ENCODE data around the gene UBXN4.
"Not testable (repeated sequence)": the region's sequence is repeated elsewhere in the genome, so short reads cannot be mapped to it uniquely, and the experiment has no call there.

Gene UBXN4

DNA sequence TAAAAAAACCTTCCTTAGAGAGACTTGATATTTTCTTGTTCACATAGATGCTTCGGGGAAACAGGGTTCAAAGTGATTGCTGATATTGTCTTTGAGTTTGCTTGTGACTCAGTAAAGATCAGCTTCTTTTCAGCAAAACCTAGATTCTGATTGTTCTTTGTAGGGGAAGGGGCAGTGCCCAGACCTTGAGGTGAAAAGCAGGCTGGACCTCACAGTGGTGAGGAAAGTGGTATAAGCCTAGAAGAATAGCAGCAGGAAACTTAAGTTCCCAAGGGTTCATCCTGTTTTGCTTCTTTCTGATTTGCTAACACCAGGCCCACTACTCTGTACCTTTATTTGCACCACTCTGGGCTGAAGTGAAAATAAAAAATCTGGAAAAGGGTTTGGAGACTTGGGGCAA lies 20.9 kb downstream of the UBXN4 start:
- no peak for DNase-seq (ENCODE audit: low read depth in 1 of 2, low spot score in 1 of 2)

DNA sequence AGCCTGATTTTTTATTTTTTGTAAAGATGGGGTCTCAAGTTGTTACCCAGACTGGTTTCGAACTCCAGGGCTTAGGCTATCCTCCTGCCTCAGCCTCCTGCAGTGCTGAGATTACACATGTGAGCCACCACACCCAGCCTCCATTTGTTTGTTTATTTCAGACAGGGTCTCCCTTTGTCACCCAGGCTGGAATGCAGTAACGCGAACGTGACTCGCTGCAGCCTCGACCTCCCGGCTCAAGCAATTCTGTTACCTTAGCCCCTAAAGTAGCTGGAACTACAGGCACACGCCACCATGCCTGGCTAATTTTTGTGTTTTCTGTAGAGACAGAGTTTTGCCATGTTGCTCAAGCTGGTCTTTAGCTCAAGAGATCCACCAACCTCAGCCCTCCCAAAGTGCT lies 27.2 kb downstream of the UBXN4 start:
- no peak for DNase-seq (ENCODE audit: low read depth in 1 of 2, low spot score in 1 of 2)

- no peak for DNase-seq (ENCODE audit: low read depth in 1 of 2, low spot score in 1 of 2)
These were observed 31.7 kb downstream of the UBXN4 start for GRCh38 chr2:135773319-135773718.

DNA sequence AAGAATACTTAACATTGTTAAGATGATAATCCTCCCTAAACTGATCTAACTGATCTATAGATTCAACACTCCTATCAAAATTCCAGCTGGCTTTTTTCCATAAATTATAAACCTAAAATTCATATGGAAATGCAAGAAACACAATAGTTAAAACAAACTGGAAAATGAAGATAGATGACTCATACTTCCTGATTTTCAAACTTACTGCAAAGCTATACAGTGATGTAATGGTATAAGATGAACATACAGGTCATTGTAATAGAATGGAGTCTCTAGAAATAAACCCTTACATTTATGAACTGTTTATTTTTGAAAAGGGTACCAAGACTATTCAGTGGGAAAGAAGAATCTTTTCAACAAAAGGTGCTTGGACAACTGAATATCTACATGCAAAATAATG lies 32.3 kb downstream of the UBXN4 start:
- DNase-seq (ENCODE audit: low read depth in 1 of 2, low spot score in 1 of 2): no peak

DNA sequence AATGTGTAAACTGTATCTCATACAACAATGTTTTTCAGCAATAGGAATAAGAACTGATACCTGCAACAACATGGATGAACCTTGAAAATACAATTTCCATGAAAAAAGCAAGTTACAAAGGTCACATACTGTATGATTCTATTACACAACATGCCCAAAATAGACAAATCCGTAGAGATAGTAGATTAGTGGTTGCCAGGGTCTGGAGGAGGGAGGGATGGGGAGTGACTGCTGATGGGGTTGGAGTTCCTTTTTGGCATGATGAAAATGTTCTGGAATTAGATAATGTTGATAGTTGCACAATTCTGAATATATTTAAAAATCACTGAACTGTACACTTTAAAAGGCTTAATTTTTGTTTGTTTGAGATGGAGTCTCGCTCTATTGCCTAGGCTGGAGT lies 33.8 kb downstream of the UBXN4 start:
- no peak for DNase-seq (ENCODE audit: low read depth in 1 of 2, low spot score in 1 of 2)

DNA sequence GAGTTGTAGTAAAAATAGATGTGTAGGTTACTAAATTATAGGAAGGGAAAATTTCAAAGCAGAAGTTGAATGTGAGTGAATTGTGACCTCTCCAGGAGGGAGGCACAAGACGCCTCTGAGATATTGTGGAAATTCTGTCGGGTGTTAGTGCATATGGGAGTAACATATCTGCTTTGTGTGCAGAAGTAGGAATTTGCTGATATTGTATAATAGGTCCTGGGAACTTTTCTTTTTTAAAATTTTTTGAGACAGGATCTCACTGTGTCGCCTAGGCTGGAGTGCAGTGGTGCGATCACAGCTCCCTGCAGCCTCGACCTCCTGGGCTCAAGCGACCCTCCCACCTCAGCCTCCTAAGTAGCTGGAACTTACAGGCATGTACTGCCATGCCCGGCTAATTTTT lies 34.7 kb downstream of the UBXN4 start:
- DNase-seq (ENCODE audit: low read depth in 1 of 2, low spot score in 1 of 2): no peak

- DNase-seq (ENCODE audit: low read depth in 1 of 2, low spot score in 1 of 2): no peak
These were observed 40.6 kb downstream of the UBXN4 start for GRCh38 chr2:135782231-135782630.

DNA sequence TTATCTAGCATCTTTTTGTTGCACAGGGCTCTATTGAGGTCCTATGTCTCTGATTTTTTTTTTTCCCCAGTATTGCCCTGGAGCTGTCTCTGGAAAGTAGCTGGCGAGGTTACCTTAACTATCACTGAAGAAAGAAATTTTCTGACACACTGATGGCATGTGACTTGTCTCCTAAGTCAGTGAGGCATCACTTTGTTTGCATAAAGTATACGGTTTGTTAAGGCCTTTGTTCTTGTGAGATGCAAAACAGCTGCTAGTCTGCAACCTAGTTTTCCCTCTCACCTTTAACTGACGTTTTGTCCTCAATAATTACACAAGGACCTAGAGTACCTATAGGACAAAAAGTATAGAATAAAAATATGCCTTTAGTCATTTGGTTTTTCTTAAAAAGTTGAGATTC lies 41.8 kb downstream of the UBXN4 start:
- no peak for DNase-seq (ENCODE audit: low read depth in 1 of 2, low spot score in 1 of 2)

DNA sequence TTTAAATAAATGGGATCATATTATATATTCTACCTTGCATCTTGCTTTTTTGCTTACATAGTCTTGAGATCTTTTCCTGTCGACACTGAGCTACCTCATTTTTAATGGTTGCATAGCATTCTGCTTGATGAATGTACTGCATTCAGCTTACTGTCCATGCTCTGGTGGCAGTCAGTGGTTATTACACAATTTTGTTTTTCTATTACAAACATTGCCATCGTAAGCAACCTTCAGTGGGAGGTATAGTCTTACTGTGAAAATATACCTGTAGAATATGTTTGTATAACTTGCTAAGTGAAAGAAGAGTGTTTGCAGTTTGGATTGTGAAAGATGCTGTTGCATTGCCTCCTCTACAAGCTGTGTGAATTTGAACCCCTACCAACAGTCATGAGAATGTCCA lies 43.4 kb downstream of the UBXN4 start:
- DNase-seq (ENCODE audit: low read depth in 1 of 2, low spot score in 1 of 2): no peak

DNA sequence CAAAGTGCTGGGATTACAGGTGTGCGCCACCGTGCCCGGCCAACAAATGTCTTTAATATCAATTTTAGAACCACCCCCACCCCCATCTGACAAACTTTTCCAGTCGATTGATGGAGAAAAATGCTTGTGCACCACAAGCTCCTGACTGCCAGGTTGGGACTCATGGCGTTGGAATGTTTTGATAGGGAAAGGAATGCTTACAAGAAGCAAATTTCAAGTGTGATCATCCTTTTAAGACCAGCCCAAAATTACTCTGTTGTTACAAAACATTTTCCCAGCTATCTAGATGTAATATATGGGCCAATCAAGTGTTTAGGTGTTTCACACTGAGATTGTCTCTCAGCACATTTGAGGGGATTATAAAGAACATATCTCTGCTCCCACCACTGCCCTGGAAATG lies 45.2 kb downstream of the UBXN4 start:
- DNase-seq (ENCODE audit: low read depth in 1 of 2, low spot score in 1 of 2): no peak

DNA sequence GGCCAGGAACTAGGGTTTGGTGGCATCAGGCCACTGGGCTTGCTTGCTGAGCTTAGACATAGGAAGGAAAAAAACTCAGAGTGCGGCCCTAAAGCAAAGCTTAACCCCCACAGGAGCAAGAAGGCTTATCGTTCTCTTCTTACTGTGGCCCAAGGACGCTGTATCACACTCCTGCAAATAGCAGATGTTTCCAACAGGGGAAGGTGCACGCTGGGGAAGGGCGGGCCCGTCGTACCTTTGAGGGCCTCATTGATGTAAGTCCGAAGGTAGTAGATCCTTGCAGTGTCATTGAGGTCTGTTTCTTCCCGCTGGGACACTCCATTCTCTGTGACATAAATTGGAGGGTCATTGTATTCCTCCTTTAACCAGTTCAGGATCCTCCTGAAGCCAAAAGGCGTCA lies 48.8 kb downstream of the UBXN4 start:
- DNase-seq (ENCODE audit: low read depth in 1 of 2, low spot score in 1 of 2): no peak

- no peak for DNase-seq (ENCODE audit: low read depth in 1 of 2, low spot score in 1 of 2)
These were observed 49.9 kb downstream of the UBXN4 start for GRCh38 chr2:135791418-135792190.

DNA sequence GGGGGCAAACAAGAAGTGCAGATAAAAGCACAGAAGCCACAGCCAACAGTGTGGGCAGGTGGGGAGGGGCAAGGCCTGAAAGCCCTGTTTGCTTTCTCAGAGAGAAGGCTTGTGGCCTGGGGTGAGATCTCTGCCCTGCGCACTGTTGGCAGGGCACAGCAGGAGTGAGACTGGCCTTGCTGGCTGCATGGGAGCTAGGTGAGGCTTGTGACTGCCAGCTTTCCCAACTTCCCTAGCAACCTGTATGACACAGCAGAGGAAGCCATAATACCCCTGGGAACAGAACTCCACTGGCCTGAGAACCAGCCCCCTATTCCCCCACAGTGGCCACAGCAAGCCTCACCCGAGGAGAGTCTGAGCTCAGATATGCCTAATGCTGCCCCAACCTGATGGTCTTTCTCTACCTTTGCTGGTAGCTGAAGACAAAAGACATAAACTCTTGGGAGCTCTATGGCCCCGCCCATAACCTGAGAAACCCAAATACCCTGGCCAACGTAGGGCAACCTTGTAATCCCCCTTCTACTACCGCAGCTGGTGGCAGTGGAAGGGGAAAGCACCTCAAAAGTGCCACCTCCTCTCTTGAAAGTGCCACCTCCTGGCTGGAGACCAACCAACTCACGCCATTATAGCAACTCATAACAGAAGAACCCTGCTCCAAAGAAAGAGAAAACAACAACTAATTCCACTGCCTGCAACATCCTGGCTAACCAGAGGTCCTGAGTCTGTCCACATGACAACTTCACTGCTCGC lies 50.9 kb downstream of the UBXN4 start:
- DNase-seq (ENCODE audit: low read depth in 1 of 2, low spot score in 1 of 2): no peak

DNA sequence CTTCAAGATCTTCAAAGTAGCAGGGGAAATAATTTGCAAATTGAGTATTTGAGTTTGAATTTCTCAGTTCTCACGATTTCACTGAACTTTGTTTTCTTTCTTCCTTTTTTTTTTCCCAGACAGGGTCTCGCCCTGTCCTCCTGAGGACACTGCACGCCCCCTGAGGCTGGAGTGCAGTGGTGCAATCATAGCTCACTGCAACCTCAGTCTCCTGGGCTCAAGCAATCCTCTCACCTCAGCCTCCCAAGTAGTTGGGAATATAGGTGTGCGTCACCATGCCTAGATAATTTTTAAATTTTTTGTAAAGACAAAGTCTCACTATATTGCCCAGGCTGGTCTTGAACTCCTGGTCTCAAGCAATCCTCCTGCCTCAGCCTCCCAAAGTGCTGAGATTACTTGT lies 54.0 kb downstream of the UBXN4 start:
- not testable (repeated sequence) for DNase-seq (ENCODE audit: low read depth in 1 of 2, low spot score in 1 of 2)

DNA sequence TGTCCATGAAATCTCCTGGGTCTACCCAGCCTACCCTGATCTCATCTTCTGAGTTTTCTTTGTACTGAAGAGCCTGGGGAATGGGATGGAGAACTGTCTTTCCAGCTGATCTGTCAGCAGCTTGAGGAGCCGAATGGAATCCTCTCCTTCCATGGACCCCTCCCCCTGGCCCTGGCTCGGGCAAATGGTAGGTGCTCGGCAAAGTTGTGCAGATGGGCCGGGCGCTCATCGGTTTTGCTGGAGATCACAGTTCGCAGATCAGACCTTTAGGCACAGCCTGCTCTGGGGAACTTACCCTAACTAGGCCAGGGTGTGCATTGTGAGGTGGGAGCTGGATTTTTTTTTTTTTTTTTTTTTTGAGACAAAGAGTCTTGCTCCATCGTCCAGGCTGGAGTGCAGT lies 55.0 kb downstream of the UBXN4 start:
- DNase-seq (ENCODE audit: low read depth in 1 of 2, low spot score in 1 of 2): no peak

GRCh38 chr2:135797497-135798274 lies 56.0 kb downstream of the UBXN4 start:
- DNase-seq (ENCODE audit: low read depth in 1 of 2, low spot score in 1 of 2): peak; percentile 64 to 77

DNA sequence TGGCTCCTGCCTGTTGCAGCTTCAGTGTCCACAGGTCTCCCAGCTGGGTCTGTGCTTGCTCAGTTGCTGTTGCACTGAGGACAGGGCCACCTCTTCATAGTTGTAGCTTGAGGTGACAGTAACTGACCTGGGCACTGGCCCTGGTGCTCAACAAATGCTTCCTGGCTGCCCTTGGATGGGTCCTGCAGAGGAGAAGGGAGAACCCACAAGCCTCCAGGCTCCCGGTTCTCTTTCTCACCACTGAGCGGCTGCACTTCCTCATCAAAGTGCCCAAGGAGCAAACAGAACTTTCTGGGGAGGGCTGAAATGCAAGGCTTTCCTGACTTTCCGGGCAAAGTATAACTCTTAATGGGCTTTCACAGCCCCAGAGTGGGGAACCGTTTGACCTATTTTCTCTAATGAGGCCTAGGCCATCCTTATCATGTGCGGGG lies 56.6 kb downstream of the UBXN4 start:
- DNase-seq (ENCODE audit: low read depth in 1 of 2, low spot score in 1 of 2): no peak

- no peak for DNase-seq (ENCODE audit: low read depth in 1 of 2, low spot score in 1 of 2)
These were observed 57.1 kb downstream of the UBXN4 start for GRCh38 chr2:135798762-135799161.

GRCh38 chr2:135799738-135800137 lies 58.1 kb downstream of the UBXN4 start:
- DNase-seq (ENCODE audit: low read depth in 1 of 2, low spot score in 1 of 2): no peak

DNA sequence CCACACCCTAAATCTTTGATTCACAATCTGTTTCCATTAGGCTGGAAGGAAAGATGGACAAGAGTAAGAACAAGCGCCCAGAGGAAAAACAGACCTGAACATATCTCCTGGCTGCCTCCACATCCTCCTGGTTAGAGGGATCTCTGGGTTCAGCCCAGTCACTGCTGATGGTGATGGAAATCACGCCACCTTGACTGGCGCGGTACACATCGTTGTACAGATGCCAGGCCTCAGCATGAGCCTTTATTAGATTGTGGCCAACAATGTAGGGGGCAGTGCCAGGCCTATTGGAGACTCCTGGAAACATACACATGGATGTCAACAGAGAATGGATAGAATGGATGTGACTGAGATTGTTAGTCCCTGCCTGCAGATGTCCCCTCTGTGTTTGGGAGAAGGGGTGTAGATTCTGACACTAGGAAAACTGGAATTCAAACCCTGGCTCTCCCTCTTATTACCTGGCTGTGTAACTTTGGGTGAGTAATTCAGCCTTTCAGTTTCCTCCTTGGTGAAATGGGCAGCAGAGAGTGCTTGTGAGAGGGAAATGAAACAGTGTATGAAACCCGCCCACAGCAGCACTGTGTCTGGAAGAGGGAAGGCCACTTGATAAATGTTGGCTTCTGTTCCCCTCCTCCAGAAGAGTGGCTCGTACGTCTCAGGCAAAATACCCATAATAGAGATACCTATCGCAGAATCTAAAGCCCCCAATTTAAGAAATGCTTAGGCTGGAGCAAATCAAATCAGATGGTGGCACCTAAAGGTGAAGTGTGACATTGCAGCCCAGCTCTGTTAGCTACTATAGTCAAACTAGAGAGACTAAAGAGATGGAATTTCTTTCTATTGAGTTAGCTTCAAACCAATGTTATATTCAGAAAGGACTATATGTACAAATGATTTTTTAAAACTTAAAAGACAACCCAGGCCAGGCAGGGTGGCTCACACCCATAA lies 59.1 kb downstream of the UBXN4 start:
- no peak for DNase-seq (ENCODE audit: low read depth in 1 of 2, low spot score in 1 of 2)

DNA sequence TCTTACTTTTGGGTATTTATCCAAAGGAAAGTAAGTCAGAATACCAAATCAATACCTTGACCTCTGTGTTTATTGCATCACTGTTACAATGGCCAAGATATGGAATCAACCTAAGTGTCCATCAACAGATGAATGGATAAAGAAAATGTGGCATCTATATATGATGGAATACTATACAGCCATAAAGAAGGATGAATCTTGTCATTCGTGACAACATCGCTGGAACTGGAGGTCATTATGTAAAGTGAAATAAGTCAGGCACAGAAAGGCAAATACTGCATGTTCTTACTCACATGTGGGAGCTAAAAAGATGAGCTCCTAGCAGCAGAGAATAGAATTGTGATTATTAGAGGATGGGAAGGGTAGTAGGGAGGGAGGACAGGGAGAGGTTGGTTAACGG lies 60.7 kb downstream of the UBXN4 start:
- DNase-seq (ENCODE audit: low read depth in 1 of 2, low spot score in 1 of 2): no peak
